Glutamatergic neuron (in vitro differentiated cells): Measurements from ENCODE around the gene NRTN. TPM values are rescaled to one million over a fixed set of nuclear protein-coding genes. Genes with fewer than 3 reads are reported as not detected.

ENCODE experiments used
- DNase-seq: peaks from one replicate; pipeline ENCODE4 v3.0.0; 2022
- H3K27ac Mint-ChIP-seq: one replicate; pipeline ENCODE4 v1.8.0; 2020; ENCODE audit warnings: mild to moderate bottlenecking, mixed read lengths, inconsistent platforms; ENCODE audit not compliant: unreplicated experiment
- H3K27me3 Mint-ChIP-seq: one replicate; pipeline ENCODE4 v1.8.0; 2020; ENCODE audit warnings: mild to moderate bottlenecking, moderate library complexity, mixed read lengths, inconsistent platforms; ENCODE audit not compliant: unreplicated experiment
- H3K36me3 Mint-ChIP-seq: one replicate; pipeline ENCODE4 v1.8.0; 2020; ENCODE audit warnings: mild to moderate bottlenecking, mixed read lengths, inconsistent platforms; ENCODE audit not compliant: unreplicated experiment
- H3K4me1 Mint-ChIP-seq: one replicate; pipeline ENCODE4 v1.8.0; 2020; ENCODE audit warnings: mild to moderate bottlenecking, low read depth, mixed read lengths, inconsistent platforms; ENCODE audit not compliant: unreplicated experiment
- H3K4me3 Mint-ChIP-seq: one replicate; pipeline ENCODE4 v1.8.0; 2020; ENCODE audit warnings: mild to moderate bottlenecking, mixed read lengths, inconsistent platforms; ENCODE audit not compliant: unreplicated experiment
- H3K9me3 Mint-ChIP-seq: one replicate; pipeline ENCODE4 v1.8.0; 2020; ENCODE audit warnings: mild to moderate bottlenecking, moderate library complexity, mixed read lengths, inconsistent platforms; ENCODE audit not compliant: unreplicated experiment
- CTCF ChIP-seq: fragments of 200-600 bp; sonication (generic); IDR thresholded peaks from one replicate; pipeline ENCODE4 v1.5.0; 2021; ENCODE audit not compliant: partially characterized antibody, unreplicated experiment
- total RNA-seq: library from RNA; stranded (reverse); fragmentation: NEBNext Ultra II Directional; extraction: Animal tissue kit (Norgen Biotek cat#: 25700); gene quantifications from one replicate; pipeline ENCODE4 v1.2.1, GENCODE V29; 2021; ENCODE audit not compliant: unreplicated experiment

Gene NRTN
- total RNA-seq, 1 donor from 2014 or later = 1.2 TPM

- Mint-ChIP-seq H3K27ac (no peak overlapping the region), H3K4me3 (peak overlapping the region; percentile 49), H3K4me1 (peaks cover 7% of the 10 kb centered on the region), H3K36me3 (no peaks in the 10 kb centered on the region), H3K27me3 (peaks cover 19% of the 10 kb centered on the region), H3K9me3 (peaks cover 2% of the 10 kb centered on the region)
- no peak for TF ChIP-seq CTCF
- DNase-seq = peak; percentile 74
These were observed 2.9 kb upstream of the NRTN start for GRCh38 chr19:5801796-5802619.

GRCh38 chr19:5803441-5803751 lies 1.5 kb upstream of the NRTN start:
- H3K27ac Mint-ChIP-seq = no peak overlapping the region
- peaks cover 7% of the 10 kb centered on the region for H3K4me1 Mint-ChIP-seq
- no peaks in the 10 kb centered on the region for H3K36me3 Mint-ChIP-seq
- H3K4me3 Mint-ChIP-seq = peak overlapping the region; percentile 30
- DNase-seq = no peak
- H3K27me3 Mint-ChIP-seq = peaks cover 20% of the 10 kb centered on the region
- H3K9me3 Mint-ChIP-seq = peaks cover 2% of the 10 kb centered on the region
- TF ChIP-seq CTCF = no peak

GRCh38 chr19:5803752-5804515 lies 933 bp upstream of the NRTN start:
- Mint-ChIP-seq H3K27ac (no peak overlapping the region), H3K36me3 (no peaks in the 10 kb centered on the region), H3K4me1 (peaks cover 7% of the 10 kb centered on the region), H3K4me3 (peak overlapping the region; percentile 42), H3K27me3 (peaks cover 20% of the 10 kb centered on the region), H3K9me3 (peaks cover 2% of the 10 kb centered on the region)
- TF ChIP-seq CTCF = peak; percentile 90
- DNase-seq = peak; percentile 98

GRCh38 chr19:5805462-5806132 lies 730 bp downstream of the NRTN start:
- Mint-ChIP-seq H3K27me3 (peaks cover 19% of the 10 kb centered on the region), H3K4me3 (no peak overlapping the region), H3K4me1 (peaks cover 7% of the 10 kb centered on the region), H3K36me3 (no peaks in the 10 kb centered on the region), H3K9me3 (peaks cover 5% of the 10 kb centered on the region), H3K27ac (no peak overlapping the region)
- DNase-seq = peak; percentile 93
- peak; percentile 85 for TF ChIP-seq CTCF
